HG03060 (cell line): ENCODE measurements around the gene C4orf51.
"Not testable (repeated sequence)": the region's sequence is repeated elsewhere in the genome, so short reads cannot be mapped to it uniquely, and the experiment has no call there.

Experiments
- ATAC-seq: cut with Tn5 transposase; IDR thresholded peaks from one replicate; pipeline ENCODE4 v1.9.1; 2021; ENCODE audit warnings: low read depth, moderate number of reproducible peaks; ENCODE audit not compliant: unreplicated experiment

The C4orf51 gene

DNA sequence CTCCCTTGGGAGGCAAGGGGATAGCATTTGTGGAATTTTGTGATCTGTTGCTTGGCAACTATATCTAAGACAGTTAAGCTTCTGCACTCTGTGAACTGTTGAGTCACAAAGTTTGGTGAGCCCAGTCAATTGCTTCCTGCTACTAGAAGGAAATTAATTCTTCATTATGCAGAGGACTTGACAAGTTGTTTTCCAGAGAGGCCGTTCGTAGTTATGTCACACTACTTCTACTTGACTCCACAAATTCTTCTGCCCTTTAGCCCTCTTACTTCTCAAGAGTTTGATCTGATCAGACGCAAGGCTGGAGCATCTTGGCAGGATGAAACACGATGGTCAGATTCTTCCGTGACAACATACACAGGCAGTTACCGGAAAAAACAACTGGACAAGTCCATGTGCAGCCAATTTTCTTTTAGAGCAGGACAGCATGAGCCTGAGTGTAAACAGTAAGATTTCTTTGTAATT, at the start of gene C4orf51:
Gene C4orf51 (plus strand): TSS at position 156 of the 465 bp plus-strand sequence. CDS start 58 bp downstream, at position 214.
- no peak for ATAC-seq

DNA sequence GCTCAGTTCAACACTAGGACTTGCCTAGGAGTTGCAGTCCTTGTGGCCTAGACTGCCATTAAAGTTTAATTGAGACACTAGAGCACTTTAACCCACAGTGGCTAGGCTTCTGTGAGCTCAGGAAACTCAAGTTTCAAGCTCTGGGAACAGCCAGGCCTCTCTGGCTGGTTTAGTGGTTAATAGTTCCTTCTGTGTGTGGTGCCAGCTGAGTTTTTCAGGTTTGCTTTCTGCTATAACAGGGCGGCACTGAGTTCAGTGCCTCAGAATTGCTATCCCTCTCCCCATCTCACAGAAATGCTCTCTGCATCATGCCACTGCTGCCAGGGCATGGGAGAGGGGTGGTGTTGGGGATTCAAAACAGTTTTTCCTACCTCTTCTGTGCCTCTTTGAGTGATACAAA, 44.8 kb upstream of the C4orf51 start:
- ATAC-seq = no peak

DNA sequence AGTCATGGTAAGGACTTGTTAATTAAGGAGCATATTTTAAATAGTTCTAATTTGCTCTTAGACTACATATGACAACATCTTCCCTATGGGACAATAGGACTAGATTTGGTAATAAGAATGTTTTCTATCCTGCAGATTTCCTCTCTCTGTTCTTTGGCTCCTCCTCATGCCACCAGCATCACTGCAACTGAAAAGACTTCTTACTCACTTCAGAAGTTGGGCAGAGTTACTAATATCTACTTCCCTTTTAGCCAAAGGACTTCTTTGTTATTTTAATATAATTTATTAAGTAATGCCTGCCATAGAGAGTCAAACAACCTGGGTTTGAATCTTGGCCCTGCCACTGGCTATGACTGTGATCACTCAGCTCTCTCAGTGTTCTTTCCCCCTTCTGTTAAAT, 44.3 kb upstream of the C4orf51 start:
- no peak for ATAC-seq

DNA sequence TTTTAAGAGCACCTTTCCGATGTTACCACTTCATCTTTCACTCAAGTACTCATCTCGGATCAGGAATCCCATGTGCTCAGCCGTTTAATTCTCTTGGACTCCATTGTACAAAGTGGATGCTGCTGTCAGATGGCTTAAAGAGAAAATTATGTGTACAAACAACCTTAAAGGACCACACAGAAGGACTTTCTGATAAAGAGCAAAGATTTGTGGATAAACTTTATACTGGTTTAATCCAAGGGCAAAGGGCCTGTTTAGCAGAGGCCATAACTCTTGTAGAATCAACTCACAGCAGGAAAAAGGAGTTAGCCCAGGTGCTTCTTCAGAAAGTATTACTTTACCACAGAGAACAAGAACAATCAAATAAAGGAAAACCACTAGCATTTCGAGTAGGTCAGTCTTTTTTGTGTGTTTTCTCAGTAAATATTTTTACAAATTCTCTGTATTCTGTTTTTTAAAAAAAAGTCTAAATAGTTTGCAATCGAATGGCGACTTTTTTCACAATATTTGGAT, 40.7 kb upstream of the C4orf51 start:
- ATAC-seq = no peak

DNA sequence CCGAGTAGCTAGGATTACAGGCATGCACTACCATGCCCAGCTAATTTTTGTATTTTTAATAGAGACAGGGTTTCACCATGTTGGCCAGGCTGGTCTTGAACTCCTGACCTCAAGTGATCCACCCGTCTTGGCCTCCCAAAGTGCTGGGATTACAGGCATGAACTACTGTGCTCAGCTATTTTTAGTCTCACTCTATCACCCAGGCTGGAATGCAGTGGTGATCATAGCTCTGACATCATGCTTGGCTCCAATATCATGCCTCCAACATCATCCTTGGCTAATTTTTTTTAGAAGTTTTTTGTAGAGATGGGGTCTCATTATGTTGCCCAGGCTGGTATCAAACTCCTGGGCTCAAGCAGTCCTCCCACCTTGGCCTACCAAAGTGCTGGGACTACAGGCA, 39.7 kb upstream of the C4orf51 start:
- not testable (repeated sequence) for ATAC-seq

DNA sequence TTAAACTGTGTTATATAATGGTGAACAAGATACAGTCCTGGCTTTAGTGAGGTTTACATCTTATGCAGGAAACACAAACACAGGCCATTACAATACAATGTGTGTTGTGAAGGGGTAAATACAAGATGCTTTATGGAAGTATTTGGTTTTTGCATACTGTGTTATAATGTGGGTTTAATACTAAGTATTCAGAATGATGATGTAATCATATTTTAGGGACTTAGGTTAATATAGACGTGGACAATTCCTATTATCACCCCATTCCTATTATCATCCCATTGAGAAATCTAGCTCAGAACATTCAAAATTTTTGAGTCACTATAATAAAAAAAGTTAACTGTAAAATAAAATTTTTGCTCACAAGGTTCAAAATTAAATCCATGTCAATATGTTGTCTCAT, 36.7 kb upstream of the C4orf51 start:
- ATAC-seq = no peak

DNA sequence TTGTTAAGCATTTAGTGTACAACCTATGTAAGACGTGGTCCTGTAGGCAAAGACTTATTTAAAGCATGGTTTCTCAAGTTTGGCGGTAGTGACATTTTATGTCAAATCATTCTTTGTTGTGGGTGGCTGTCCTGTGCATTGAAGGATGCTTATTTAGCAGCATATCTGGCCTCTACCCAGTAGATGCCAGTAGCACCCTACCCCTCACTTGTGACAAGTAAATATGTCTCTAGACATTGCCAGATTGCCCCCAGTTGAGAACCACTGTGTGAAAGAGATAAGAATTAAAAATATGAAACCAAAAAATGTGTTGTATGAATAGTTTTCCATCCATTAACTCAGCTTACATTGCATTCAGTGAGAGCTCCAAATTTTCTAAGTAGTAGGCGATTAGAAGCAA, 35.2 kb upstream of the C4orf51 start:
- ATAC-seq = no peak

DNA sequence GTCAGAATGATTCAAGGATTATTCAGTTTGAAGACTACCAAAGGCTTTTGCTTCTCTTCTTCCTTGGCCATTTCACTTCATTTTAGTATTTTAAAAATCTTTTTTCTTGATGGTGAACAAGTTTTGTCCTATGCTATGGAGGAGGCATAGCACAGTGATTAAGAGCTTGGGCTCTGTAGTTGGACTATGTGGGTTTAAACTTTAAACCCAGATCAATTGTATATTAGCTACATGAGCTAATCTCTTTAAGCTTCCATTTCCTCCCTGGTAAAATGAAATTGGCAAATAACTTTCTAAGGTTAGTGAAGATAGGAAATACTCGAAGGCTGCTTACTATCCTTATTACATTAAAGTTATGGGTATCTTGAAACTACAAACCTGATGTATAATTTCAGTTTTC, 23.8 kb upstream of the C4orf51 start:
- ATAC-seq = no peak

DNA sequence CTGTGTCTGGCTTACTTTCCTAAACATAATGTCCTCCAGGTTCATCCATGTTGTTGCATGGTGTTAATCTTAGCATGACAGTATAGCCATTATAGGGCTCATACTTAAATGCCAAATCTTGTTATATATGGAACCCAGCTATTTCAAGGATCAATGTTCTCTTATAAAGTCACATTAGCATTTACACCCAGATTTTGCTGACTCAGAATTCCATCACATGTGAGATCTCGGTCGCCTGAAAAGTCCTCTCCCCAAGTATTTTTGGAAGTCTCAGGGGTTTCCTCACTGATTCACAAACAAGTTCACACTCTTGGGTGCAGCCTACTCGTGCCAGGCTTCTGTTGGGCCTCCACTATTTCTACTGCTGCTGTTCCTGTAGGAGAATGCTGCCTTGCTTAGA, 19.9 kb upstream of the C4orf51 start:
- ATAC-seq = no peak

DNA sequence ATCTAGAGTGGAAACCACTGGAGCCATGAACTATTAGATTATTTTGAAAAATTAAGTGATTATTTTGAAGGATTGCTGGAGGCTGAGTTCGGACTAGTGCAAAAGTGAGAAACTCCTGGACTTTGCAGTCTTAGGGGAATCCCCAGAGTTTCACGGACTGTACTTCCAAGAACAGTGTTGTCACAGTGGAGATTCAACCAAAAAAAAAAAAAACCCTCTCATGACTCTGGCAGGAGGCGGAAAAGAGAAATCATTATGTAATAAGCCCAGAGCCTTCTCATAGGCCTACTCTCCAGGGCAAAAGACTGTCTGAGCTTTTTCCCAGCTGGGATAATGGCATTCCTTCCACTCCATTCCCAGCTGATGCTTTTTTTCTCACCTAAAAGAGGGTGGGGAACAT, 16.8 kb upstream of the C4orf51 start:
- no peak for ATAC-seq

DNA sequence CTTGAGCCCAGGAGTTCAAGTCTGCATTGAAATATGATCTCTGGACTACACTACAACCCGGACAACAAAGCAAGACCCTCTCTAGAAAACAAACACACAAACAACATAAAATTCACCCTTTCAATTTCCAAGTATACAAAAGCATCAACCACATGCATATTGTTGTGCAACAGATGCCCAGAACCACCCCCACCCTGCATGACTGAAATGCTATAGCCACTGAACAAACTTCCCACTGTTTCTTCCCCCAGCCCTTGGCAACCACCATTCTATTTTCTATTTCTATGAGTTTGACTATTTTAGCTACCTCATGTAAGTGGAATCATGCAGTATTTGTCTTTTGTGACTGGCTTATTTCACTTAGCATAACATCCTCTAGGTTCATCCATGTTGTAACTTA, 14.2 kb upstream of the C4orf51 start:
- ATAC-seq = no peak

DNA sequence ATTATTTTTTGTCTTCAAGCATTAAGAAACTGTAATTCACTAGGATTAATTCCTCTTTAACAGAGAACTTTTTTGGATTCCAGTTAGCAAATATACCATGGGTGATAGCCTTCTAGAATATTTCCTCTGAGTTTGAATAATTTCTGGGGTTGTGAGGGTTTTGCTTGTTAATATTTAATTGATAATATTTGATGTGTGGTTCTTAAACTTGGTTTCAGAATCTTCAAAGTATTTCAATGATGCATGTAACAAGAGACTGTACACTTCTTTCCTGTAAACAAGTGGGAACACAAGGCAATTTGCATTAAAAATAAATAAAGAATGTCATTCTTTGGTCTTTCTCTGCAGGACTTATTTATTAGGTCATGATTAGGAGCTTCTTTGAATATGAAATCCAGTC, 9.5 kb upstream of the C4orf51 start:
- no peak for ATAC-seq

DNA sequence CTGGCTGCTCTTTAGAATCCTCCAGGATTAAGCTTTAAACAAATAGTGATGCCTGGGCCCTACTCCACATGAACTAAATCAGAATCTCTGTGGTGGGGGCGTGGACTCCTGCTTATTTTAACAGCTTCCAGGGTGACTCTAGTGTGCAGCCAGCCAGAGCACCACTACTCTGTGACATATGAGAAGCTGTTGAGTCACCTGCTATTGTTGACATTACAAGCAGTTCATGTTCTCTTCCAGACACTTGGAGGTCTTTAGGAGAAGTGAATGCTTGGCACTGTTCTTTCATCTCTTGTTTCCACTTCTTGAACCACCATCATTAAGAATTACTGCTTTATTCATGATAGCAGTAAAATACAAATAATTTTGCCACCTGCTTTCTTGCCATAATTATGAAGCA, 426 bp upstream of the C4orf51 start:
- no peak for ATAC-seq

DNA sequence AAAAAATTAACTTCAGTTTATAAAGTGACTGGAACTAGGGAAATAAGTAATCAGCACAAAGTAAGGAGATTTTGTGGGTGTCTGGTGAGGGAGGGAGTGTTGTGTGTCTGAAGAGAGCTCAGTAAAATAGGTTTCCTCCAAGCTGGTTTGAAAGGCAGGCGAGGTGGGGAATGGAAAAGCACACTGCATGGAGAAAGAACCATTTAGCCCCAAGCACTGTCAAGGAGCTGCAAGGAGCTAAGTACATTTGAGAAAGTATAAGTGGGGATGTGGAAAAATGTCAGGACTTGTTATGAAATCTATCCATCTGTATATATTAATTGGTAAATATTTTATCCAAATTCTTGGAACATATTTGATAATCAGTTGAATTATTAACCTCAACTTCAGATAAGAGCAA, 956 bp downstream of the C4orf51 start:
- ATAC-seq = no peak

DNA sequence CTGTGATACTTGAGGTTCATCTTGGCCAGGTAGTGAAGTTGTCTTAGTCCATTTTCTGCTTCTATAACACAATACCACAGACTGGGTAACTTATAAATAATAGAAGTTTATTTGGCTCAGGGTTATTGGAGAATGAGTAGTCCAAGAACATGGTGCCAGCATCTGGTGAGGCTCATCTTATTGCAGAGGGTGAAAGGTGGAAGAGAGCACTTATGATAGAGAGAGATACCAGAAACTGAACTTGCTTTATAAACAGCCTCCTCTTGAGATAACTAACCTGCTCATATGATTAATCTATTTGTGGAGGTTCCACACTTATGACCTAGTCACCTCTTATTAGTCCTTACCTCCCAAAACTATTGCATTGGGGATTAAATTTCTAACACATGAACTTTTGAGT, 1.6 kb downstream of the C4orf51 start:
- ATAC-seq = no peak

DNA sequence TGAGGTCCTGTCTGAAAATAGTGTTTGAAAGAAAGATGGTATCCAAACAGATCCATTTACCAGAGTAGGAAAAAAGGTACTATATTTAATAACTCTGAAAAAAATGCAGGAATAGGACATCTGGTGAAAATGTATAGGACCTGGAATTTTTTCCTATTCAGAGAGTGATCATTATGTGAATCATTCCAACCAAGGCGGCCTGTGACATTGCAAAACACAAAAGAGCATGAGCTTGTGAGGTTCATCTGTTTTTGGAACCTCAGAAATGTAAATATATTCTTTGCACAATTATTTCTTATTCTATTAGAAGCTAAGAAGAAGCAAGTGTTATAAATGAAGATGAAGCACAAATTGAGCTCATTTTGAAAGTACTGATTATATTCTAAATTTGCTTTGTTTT, 2.0 kb downstream of the C4orf51 start:
- ATAC-seq = no peak

DNA sequence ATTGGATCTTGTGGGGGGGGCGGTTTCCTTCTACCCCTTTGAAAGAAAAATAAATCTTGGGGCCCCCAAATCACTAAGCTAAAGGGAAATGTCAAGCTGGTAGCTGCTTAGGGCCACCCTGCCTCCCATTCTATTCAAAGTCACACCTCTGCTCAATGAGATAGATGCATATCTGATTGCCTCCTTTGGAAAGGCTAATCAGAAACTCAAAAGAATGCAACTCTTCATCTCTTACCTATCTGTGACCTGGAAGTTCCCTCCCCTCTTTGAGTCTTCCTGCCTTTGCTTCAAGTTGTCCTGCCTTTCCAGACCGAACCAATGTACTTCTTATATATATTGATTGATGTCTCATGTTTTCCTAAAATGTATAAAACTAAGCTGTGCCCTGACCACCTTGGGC, 7.0 kb downstream of the C4orf51 start:
- ATAC-seq = no peak

DNA sequence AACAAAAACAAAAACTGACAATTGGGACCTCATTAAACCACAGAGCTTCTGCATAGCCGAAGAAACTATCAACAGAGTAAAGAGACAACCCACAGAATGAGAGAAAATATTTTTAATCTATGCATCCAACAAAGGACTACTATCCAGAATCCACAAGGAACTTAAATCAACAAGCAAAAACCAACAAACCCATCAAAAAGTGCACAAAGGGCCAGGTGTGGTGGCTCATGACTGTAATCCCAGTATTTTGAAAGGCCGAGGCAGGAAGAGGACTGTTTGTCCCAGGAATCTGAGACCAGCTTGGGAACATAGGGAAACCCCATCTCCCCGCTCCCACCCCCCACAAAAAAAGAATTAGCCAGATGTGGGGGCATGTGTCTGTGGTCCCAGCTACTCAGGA, 10.7 kb downstream of the C4orf51 start:
- ATAC-seq = no peak

DNA sequence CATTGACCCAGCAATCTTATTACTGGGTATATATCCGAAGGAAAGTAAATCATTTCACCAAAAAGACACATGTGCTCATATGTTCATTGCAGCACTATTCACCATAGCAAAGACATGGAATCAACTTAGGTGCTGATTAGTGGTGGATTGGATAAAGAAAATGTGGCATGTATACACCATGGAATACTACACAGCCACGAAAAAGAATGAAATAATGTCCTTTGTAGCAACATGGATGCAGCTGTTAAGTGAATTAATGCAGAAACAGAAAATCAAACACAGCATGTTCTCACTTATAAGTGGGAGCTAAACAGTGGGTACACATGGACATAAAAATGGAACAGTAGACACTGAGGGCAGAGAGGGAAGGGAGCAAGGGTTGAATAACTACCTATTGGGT, 11.5 kb downstream of the C4orf51 start:
- not testable (repeated sequence) for ATAC-seq

DNA sequence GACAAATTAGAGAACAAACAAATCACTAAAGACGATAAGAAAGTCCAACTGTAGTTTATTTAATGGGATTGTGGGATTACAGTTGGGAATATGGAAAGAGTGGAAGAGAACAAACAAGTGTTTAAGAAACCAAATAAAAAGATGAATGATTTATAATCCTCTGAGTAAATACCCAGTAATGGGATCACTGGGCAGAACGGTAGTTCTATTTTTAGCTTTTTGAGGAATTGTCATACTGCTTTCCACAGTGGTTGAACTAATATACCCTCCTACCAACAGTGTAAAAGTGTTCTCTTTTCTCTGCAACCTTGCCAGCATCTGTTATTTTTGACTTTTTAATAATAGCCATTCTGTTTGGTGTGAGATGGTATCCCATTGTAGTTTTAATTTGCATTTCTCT, 15.0 kb downstream of the C4orf51 start:
- no peak for ATAC-seq

DNA sequence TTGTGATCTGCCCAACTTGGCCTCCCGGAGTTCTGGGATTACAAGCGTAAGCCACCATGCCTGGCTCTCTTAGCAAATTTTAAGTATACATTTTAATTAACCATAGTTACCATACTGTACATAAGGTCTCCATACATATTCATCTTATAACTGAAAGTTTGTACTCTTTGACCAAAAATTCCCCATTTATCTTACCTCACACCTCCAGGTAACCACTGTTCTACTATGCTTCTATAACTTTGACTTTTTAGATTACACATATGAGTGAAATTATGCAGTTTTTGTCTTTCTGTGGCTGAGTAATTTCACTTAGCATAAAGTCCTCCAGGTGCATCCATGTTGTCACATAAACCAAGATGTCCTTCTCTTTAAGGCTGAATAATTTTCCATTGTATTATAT, 17.4 kb downstream of the C4orf51 start:
- no peak for ATAC-seq

DNA sequence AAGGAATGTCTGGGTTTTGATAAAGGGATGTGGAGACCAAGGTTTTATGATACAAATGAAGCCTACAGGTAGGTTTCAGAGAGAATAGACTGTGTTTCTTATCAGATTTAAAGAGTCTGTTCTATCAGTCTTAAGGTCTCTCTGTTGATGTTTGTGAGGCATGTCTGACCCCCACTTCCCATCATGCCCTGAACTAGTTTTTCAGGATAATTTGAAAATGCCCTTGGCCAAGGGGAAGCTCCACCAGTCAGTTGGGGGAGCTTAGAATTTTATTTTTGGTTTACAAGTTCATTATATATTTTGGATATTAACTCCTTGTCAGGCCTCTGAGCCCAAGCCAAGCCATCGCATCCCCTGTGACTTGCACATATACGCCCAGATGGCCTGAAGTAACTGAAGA, 18.6 kb downstream of the C4orf51 start:
- ATAC-seq = no peak

DNA sequence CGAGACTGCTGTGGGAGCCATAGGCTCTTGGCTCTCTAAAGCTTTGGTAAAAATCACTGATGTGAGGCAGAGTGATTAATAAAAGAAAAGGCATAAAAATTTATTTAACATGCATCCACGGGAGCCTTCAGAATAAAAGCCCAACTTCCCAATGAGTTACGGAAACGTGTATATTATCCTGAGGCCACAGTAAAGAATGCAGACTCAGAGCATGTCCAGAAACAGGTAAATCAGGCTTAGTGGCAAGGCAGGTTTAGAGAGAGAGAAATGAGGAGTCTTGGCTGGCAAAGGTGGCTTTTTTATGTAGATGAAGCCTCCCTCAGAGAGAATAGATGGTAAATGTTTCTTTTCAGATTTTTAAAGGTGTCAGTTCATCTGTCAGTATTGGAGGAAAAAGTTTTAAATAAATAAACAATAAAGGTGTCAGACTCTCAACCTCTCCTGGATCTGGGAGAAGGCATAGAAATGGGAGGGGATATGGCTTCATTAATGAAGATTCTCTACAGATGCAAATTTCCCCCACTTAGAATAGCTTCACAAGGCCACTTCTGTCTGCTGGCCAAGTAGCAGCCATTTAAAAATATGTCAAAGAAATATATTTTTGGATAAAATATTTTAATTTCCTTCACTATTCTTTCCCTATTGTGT, 24.0 kb downstream of the C4orf51 start:
- ATAC-seq = no peak
